ENCODE data around the gene DNAH9. TPM values are rescaled to one million over a fixed set of nuclear protein-coding genes. Genes with fewer than 3 reads are reported as not detected.

The DNAH9 gene
- total RNA-seq, 4 donors from 2014 or later, result not detected

DNA sequence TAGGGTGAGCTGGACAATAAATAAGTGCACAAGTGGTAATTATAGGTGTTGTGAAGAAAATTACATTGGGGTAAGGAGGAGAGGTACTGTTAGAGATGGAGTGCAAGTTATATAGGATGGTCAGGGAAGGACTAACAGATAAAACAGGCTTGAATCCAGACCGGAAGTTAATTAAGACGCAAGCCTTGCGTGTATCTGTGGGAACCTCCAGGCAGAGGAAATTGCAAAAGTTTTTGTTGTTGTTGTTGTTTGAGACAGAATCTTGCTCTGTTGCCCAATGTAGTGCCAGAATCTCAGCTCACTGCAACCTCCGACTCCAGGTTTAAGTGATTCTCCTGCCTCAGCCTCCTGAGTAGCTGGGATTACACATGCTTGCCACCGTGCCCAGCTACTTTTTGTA lies 401.4 kb downstream of the DNAH9 start:
- ATAC-seq (no peak), DNase-seq (no peak)
- no peak overlapping the region for H3K4me3 ChIP-seq
- intact Hi-C loops (cut with DNase I; ENCODE audit: low total_unique reads) (loop anchor here (5.0 to 10.0 kb wide), 2 partner anchors 123 to 1015 kb away; partner anchors contain the start of gene ELAC2), in situ Hi-C loops (cut with MboI; ENCODE audit: low sequenced_read_pairs in 4 of 4) (loop anchor here in 2 of 4 donors (25.0 kb wide), 2 partner anchors 1013 to 1262 kb away; partner anchors contain the start of genes ELAC2 (in 1 of the 2) and TMEM220 (in 1 of the 2))
- no peaks in the 10 kb centered on the region for H3K36me3 ChIP-seq
- H3K27ac ChIP-seq, result no peak overlapping the region
- H3K4me1 ChIP-seq, result peaks cover 7 to 11% of the 10 kb centered on the region in 2 donors
- no peaks in the 10 kb centered on the region for H3K9me3 ChIP-seq
- H3K27me3 ChIP-seq, result no peaks in the 10 kb centered on the region
- TF ChIP-seq POLR2A (IDR thresholded peaks at IDR 0.05), result no peak
- TF ChIP-seq, protein P1, sequence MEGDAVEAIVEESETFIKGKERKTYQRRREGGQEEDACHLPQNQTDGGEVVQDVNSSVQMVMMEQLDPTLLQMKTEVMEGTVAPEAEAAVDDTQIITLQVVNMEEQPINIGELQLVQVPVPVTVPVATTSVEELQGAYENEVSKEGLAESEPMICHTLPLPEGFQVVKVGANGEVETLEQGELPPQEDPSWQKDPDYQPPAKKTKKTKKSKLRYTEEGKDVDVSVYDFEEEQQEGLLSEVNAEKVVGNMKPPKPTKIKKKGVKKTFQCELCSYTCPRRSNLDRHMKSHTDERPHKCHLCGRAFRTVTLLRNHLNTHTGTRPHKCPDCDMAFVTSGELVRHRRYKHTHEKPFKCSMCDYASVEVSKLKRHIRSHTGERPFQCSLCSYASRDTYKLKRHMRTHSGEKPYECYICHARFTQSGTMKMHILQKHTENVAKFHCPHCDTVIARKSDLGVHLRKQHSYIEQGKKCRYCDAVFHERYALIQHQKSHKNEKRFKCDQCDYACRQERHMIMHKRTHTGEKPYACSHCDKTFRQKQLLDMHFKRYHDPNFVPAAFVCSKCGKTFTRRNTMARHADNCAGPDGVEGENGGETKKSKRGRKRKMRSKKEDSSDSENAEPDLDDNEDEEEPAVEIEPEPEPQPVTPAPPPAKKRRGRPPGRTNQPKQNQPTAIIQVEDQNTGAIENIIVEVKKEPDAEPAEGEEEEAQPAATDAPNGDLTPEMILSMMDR (IDR thresholded peaks at IDR 0.05 in 4 of 5, conservative IDR thresholded peaks at IDR 0.05 in 1 of 5), result no peak

DNA sequence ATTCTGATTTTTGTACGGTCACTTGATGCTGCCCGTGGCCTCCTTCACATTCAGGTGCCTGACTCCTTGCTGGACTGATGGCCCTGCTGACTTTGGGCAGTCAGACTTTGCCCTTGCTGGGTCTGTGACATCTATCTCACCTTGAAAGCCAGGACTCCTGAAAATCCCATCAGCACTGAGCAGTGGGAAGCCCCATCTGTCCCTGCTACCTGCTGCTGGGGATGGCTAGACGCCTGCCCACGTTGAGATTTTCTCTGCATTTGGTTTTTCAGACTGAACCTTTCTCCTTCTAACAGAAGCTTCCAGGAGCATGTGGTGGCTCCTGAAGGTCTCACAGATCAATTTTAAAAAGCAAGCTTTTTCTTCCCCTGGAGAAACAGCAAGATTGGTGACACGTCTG lies 409.2 kb downstream of the DNAH9 start:
- H3K4me3 ChIP-seq, result no peak overlapping the region
- no peaks in the 10 kb centered on the region for H3K27me3 ChIP-seq
- DNase-seq (no peak), ATAC-seq (no peak)
- intact Hi-C loops (cut with DNase I; ENCODE audit: low total_unique reads) (no loop called here), in situ Hi-C loops (cut with MboI; ENCODE audit: low sequenced_read_pairs in 4 of 4) (loop anchor here in 1 of 4 donors (25.0 kb wide), 1 partner anchor 1005 kb away; the partner anchor contains the start of gene ELAC2)
- H3K4me1 ChIP-seq, result no peaks in the 10 kb centered on the region
- TF ChIP-seq, protein P1 (IDR thresholded peaks at IDR 0.05 in 4 of 5, conservative IDR thresholded peaks at IDR 0.05 in 1 of 5), result no peak
- TF ChIP-seq POLR2A (IDR thresholded peaks at IDR 0.05), result no peak
- no peaks in the 10 kb centered on the region for H3K9me3 ChIP-seq
- no peak overlapping the region for H3K27ac ChIP-seq
- no peaks in the 10 kb centered on the region for H3K36me3 ChIP-seq

Measured in gastrocnemius medialis (tissue), 4 donors.